Esophagus squamous epithelium (tissue), 5 donors: ENCODE results near the gene GJE1. TPM values are rescaled to one million over a fixed set of nuclear protein-coding genes. Genes with fewer than 3 reads are reported as not detected.
A peak's percentile ranks its signal among the peaks of the same experiment; 100 is the strongest.
"Not testable (repeated sequence)": the region's sequence is repeated elsewhere in the genome, so short reads cannot be mapped to it uniquely, and the experiment has no call there.

Source experiments
- DNase-seq: peaks from one replicate; lab custom pipeline; 2025; lab: John Stamatoyannopoulos, UW
- H3K27ac ChIP-seq, 4 donors: fragments of 200-600 bp; sonication (generic); one replicate each; pipeline ENCODE4 v1.5.1; 2016 to 2019; ENCODE audit warnings: mild to moderate bottlenecking in 1 of 4
- H3K27me3 ChIP-seq, 4 donors: fragments of 200-600 bp; sonication (generic); 1 replicate in 3 of 4; 2 replicates in 1 of 4; pipeline versions ENCODE4 v1.5.1 to v1.6.0; 2017 to 2021; ENCODE audit warnings: antibody characterized with exemption in 1 of 4
- H3K36me3 ChIP-seq, 3 donors: fragments of 200-600 bp; sonication (generic); one replicate each; pipeline ENCODE4 v1.5.1; 2016 to 2019
- H3K4me1 ChIP-seq, 3 donors: fragments of 200-600 bp; sonication (generic); one replicate each; pipeline ENCODE4 v1.5.1; 2017 to 2019
- H3K4me3 ChIP-seq, 4 donors: fragments of 200-600 bp; sonication (generic); 1 replicate in 3 of 4; 2 replicates in 1 of 4; pipeline ENCODE4 v1.5.1; 2016 to 2019; ENCODE audit warnings: mild to moderate bottlenecking in 2 of 4, moderate library complexity in 1 of 4
- H3K9me3 ChIP-seq, 3 donors: fragments of 200-600 bp; sonication (generic); one replicate each; pipeline ENCODE4 v1.5.1; 2016 to 2019
- POLR2A ChIP-seq, 4 donors: fragments of 450-650 bp; IDR thresholded peaks; one replicate each; pipeline ENCODE4 v1.6.1; 2017; ENCODE audit warnings: antibody characterized with exemption in 4 of 4, mild to moderate bottlenecking in 4 of 4, moderate library complexity in 3 of 4
- WGBS, 2 donors: methylation state at CpG; one replicate each; pipeline ENCODE4 v1.1.5; 2018; 5-methylcytosine and 5-hydroxymethylcytosine counted together
- intact Hi-C: fragments of 100-400 bp; cut with DNase I; formaldehyde crosslinking; loops from one replicate; pipeline ENCODE4 v1.15.0; 2022
- total RNA-seq, 4 donors: library from RNA; depleted of rRNA; stranded (reverse); fragments of >200 nt; gene quantifications; one replicate each; pipeline ENCODE4 v1.1.0, GENCODE V29; 2016
- TF ChIP-seq, protein P1 (sequence below), 6 experiments: fragments of 450-650 bp in 4 of 6; fragments of 200-600 bp in 2 of 6; sonication (generic) in 2 of 6; IDR thresholded peaks; one replicate each; pipeline ENCODE4 v1.5.1; 2016 to 2019; ENCODE audit warnings: antibody characterized with exemption in 6 of 6, mild to moderate bottlenecking in 4 of 6, moderate library complexity in 4 of 6
- donor health status: DM: yes; HTN: yes; CAD: no.

The GJE1 gene
- total RNA-seq, 4 donors from 2014 or later: not detected

DNA sequence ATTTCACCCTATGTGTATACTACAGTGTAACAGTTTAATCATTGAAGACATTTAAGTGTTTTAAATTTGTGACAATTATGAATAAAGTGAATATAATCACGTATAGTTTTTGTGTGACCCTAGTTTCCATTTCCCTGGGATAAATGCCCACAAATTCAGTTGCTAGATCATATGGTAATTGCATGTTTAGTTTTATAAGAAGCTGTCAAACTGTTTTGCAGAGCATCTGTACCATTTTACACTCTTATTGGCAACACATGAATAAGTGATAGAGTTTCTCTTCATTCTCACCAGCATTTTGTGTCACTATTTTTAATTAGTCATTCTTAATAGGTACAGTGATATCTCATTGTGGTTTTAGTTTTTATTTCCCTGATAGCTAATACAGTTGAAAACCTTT lies 21.6 kb downstream of the GJE1 start:
- H3K9me3 ChIP-seq: no peaks in the 10 kb centered on the region
- intact Hi-C loops: loop anchor here (10.0 kb wide), 2 partner anchors 50 to 230 kb away; no protein-coding TSS in a partner anchor
- no peak overlapping the region for H3K4me3 ChIP-seq
- H3K36me3 ChIP-seq: no peaks in the 10 kb centered on the region
- WGBS, 2 donors: 73 to 83% methylated on average over 1 of the region's 1 CpG
- TF ChIP-seq POLR2A (IDR thresholded peaks at IDR 0.05): no peak
- TF ChIP-seq, protein P1, sequence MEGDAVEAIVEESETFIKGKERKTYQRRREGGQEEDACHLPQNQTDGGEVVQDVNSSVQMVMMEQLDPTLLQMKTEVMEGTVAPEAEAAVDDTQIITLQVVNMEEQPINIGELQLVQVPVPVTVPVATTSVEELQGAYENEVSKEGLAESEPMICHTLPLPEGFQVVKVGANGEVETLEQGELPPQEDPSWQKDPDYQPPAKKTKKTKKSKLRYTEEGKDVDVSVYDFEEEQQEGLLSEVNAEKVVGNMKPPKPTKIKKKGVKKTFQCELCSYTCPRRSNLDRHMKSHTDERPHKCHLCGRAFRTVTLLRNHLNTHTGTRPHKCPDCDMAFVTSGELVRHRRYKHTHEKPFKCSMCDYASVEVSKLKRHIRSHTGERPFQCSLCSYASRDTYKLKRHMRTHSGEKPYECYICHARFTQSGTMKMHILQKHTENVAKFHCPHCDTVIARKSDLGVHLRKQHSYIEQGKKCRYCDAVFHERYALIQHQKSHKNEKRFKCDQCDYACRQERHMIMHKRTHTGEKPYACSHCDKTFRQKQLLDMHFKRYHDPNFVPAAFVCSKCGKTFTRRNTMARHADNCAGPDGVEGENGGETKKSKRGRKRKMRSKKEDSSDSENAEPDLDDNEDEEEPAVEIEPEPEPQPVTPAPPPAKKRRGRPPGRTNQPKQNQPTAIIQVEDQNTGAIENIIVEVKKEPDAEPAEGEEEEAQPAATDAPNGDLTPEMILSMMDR (IDR thresholded peaks at IDR 0.05): no peak
- no peak for DNase-seq
- H3K27me3 ChIP-seq: no peaks in the 10 kb centered on the region
- peaks cover 3 to 26% (median 4%) of the 10 kb centered on the region in 3 donors for H3K4me1 ChIP-seq
- H3K27ac ChIP-seq: no peak overlapping the region

DNA sequence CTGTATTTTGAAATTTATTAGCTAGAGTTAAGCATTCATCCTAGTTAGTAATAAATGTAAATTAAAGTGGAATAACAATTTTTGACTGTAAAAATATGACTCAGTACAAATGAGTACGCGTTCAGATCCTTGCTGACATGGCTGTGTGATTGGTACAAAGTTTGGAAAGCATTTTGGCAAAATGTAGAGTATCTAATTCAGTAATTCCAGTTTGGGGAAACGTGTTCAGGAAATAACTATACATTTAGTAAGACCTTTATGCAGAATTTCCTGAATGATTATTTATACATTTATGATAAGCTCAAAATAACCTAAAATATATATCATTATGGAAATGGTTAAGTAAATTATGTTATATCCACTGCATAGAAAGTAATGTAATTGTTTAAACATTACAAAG lies 22.4 kb downstream of the GJE1 start:
- no peak for DNase-seq
- TF ChIP-seq, protein P1 (IDR thresholded peaks at IDR 0.05): no peak
- no peak for TF ChIP-seq POLR2A (IDR thresholded peaks at IDR 0.05)
- intact Hi-C loops: loop anchor here (10.0 kb wide), 2 partner anchors 50 to 230 kb away; no protein-coding TSS in a partner anchor
- Histone ChIP-seq H3K27ac (no peak overlapping the region), H3K9me3 (no peaks in the 10 kb centered on the region), H3K4me1 (peaks cover 0 to 18% (median 4%) of the 10 kb centered on the region in 3 donors), H3K27me3 (no peaks in the 10 kb centered on the region), H3K36me3 (no peaks in the 10 kb centered on the region), H3K4me3 (no peak overlapping the region)
- WGBS, 2 donors: 78 to 79% methylated on average over 3 of the region's 3 CpGs

DNA sequence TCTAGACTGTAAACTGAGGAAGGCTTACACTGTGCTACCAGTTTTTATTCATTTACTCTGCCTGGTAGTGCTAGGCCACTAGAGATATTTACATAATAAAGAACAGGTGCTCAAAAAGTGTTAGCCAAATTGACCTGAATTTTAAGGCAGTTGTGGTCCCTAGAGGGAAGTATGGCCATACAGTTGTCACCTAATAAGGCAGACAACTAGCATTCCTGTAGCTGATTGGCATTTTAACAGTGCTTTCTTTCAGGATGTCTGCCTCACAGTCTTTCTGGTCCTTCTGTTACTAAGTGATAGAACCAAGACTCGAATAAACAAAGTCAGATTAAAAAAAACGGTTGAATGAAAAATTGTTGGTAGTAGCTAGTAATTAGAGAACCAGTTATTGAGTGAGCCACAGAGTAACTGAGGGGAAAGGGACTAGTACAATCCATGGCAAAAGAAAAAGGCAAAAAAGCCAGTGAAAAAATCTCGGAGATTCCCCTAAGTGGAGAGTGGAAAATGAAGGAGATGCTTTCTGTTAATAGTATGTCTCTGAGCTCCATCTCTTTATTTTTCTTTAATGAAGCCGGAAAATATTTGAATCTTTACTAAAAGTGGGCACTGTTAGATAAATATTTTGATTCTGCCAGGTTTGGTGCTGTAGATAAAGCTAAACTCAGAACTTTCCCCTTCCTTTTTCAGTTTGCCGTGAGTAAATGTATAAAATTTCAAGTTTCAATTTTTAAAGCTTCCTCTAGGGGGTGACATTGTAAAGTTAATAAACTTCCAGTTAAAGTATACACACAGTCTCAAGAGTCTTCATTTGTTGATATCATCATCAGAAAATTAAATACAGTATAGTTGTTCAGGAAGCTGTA lies 23.4 kb downstream of the GJE1 start:
- no peak for DNase-seq
- no peaks in the 10 kb centered on the region for H3K27me3 ChIP-seq
- 34 to 38% methylated on average over 5 of the region's 5 CpGs for WGBS, 2 donors
- H3K27ac ChIP-seq: no peak overlapping the region
- H3K4me3 ChIP-seq: no peak overlapping the region
- H3K36me3 ChIP-seq: no peaks in the 10 kb centered on the region
- intact Hi-C loops: loop anchor here (10.0 kb wide), 2 partner anchors 49 to 229 kb away; no protein-coding TSS in a partner anchor
- TF ChIP-seq, protein P1 (IDR thresholded peaks at IDR 0.05): peak in 5 of 6 experiments; percentile 15 to 58 (median 40)
- no peak for TF ChIP-seq POLR2A (IDR thresholded peaks at IDR 0.05)
- H3K4me1 ChIP-seq: peaks cover 0 to 18% (median 4%) of the 10 kb centered on the region in 3 donors
- no peaks in the 10 kb centered on the region for H3K9me3 ChIP-seq

DNA sequence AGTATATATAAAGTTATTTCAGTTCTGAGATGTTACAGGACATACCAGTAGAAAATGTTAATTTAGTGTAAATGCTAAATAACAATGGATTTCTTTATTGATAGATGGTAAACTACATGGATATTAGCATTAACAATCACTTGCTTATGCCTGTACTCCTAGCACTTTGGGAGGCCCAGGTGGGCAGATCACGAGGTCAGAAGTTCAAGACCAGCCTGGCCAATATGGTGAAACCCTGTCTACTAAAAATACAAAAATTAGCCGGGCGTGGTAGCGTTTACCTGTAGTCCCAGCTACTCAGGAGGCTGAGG lies 24.0 kb downstream of the GJE1 start:
- not testable (repeated sequence) for H3K36me3 ChIP-seq, H3K9me3 ChIP-seq, DNase-seq, H3K4me3 ChIP-seq, H3K27ac ChIP-seq, H3K27me3 ChIP-seq
- intact Hi-C loops: loop anchor here (10.0 kb wide), 2 partner anchors 48 to 228 kb away; no protein-coding TSS in a partner anchor
- WGBS, 2 donors: 81 to 83% methylated on average over 4 of the region's 4 CpGs
- peaks cover 0 to 16% (median 4%) of the 10 kb centered on the region in 3 donors for H3K4me1 ChIP-seq

DNA sequence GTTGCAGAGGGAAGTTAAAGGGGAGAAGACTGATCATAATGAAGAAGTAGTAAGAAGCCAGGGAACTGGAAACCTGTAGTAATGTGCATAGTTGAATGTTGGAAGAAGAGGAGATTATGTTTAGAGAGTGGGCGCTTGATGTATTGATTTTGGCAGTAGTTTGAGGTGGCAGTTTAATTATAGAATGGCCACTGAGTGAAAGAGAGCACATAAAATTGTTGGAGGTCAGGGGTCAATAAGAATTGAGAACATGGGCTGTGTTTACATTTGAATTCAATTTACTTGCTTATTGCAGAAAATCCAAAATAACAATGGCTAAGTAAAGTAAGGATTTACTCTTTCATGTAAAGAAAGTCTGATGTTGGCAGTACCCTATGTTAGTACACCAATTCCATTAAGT lies 30.1 kb downstream of the GJE1 start:
- WGBS, 2 donors: 86 to 88% methylated on average over 1 of the region's 1 CpG
- H3K27ac ChIP-seq: no peak overlapping the region

More for the DNA sequence above, 30.1 kb downstream of the GJE1 start:
- intact Hi-C loops: no loop called here
- DNase-seq: no peak
- Histone ChIP-seq H3K36me3 (peaks cover 0 to 17% (median 9%) of the 10 kb centered on the region in 3 donors), H3K4me3 (no peak overlapping the region), H3K9me3 (no peaks in the 10 kb centered on the region), H3K4me1 (peaks cover 0 to 14% (median 0%) of the 10 kb centered on the region in 3 donors), H3K27me3 (no peaks in the 10 kb centered on the region)
- TF ChIP-seq, protein P1 (IDR thresholded peaks at IDR 0.05): no peak
- TF ChIP-seq POLR2A (IDR thresholded peaks at IDR 0.05): no peak
